Non-pigmented ciliary epithelial cell (primary cell): ENCODE data around the gene CSMD2.

Experiments used
- DNase-seq: peaks from one replicate; pipeline ENCODE4 v3.0.0-alpha.2; 2010; ENCODE audit warnings: low read depth

CSMD2 gene

DNA sequence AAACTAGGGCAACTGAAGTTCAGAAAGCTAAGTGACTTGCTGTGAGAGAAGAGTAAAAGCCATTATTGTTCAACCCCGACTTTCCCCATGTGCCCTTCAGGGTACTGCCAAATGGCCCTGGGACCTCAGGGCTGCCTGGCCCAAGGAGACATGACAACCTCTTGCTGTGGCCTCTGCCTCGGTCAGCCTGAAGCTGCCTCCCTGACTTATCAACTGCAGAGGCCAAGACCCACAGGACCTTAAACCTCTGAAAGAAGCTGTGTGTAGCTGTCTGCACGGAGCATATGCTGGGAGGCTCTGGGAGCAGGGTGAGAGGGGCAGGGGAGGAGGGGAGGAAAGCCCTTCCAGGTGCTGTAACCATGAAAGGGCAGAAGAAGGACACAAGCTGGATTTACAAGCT, 265.3 kb downstream of the CSMD2 start:
- DNase-seq: no peak

DNA sequence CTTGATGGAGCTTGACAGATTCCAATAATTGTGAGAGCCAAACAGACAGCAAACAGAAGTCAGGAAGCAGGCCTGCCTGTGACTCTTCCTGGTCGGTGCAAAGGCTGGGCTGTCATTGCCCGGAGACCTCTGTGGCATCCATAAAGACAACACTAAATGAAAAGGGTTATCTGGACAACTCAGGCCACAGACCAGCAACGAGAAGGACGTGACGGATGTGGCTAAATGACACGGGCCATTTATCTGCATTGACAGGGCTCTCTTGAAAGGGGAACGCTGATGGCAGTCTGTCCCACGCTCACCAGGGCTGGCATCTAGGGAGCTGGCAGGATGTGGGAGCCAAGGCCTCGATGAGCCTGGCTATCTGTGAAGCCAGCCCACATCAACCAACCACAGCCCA, 266.1 kb downstream of the CSMD2 start:
- no peak for DNase-seq

DNA sequence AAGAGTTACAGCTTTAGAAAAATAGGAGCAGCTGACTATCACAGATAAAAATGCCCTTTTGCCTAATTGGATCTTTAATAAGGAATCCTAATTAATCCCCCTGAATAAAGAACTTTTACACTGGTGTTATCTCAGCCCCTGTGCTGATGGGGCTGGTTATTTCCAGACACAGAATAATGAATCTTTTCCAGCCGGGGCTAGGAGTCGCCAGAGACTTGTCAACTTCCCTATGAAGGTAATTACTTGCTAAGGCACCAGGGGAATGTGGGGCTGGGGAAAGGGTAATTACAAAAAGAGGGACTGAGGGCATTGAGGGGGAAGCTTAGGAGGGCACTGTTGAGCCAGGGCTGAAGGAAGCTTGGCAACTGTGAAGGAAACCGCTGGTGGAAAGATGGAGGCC, 266.6 kb downstream of the CSMD2 start:
- no peak for DNase-seq

DNA sequence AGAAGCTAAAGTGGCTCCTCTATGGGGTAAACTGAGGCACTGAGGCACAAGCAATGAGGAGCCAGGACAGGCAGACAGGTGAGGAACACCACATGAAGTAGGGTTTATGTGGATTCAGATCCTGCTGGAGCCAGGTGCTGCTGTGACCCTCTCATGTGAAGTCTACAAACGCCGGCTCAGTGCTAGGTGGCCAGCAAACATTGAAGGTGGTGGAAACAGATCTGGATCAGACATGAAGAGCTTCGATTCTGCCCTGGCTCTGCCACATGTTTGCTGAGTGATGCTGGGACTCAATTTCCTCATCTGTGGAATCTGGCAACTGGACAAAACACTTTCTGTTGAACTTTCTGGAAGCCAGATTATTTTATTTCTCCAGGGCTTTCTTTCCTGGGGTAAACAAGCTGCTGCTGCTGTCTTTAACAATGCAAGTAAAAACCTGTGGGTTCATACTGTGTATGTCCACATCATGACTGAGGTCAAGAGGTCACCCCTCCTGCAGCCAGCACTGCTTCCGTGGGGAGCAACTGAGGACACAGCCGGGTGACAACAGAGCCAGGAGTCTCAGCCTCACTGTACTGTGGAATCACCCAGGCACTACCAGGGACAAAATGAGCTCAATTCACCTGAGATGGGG, 267.8 kb downstream of the CSMD2 start:
- no peak for DNase-seq

- DNase-seq: no peak
Observed at GRCh38 chr1:33895976-33896375, 269.1 kb downstream of the CSMD2 start.

GRCh38 chr1:33895396-33895795, 269.6 kb downstream of the CSMD2 start:
- DNase-seq: no peak

GRCh38 chr1:33893147-33893830, 271.7 kb downstream of the CSMD2 start:
- DNase-seq: no peak

DNA sequence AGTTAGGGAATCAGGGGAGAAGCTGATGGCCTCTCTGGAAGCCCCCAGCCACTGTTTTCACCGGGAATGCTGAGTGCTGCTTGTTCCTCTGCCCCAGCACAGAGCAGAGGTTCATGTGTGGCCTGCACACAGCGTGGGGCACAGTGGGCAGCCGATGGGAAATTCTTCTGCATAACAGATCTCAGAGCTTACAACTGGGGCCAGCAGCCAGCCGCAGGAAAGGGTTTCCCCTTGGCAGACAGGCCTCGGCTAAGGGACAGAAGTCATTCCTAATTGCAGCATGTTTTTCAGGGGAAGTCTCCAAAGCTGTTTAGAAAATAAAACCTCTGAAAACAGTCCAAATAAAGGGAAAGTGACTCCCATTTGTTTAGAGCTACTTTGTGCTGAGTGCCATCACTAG, 278.5 kb downstream of the CSMD2 start:
- no peak for DNase-seq

- no peak for DNase-seq
Observed at GRCh38 chr1:33880305-33880704, 284.7 kb downstream of the CSMD2 start.

DNA sequence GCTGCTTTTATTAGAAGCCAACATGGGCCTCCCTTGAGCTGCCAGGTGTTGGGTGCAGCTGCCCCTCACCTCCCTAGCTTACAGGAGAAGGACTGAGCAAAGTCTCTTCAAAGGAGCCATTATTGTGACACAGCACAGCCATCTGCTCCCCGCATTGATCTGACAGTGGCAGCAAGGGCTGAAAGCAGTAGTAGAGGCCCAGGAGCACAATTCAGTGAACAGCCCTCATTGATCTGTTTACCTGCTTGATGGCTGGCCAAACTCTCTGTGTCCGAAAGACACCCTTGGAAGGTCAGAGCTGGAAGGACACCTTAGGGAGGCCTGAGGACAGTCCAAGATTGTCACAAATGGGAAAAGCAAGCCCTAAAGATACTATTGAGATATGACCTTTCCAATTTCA, 286.6 kb downstream of the CSMD2 start:
- no peak for DNase-seq

DNA sequence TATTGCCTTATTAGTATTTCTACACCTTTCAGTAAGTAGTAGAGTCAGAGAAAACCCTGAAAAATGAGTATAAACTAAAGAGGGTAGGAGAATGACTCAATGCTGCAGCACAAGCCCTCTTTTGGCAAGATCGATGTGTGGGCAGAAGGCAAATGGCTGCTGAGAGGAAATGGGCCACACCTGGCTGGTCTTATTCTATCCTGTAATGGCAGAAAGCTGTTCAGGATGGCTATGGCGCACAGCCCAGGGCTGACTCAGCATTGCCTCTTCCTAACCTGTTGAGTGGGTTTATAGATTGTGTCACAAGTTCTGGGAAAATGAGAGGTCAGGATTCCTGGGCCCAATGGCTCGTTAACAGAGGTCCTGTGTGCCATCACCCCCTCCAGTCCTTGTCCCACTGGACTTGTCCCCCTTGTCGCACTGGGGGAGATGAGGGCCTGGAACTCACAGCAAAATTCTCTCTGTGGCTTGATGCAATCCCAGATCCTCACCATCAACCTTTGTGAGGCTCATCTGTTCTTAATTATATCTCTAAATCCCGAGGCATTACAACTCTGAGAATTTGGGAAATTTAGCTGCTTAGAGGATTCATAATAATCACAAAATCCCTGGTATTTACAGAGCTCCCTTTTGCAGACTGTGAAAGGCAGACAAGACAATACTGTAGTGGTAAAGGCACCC, 287.9 kb downstream of the CSMD2 start:
- DNase-seq: no peak

- no peak for DNase-seq
Observed at GRCh38 chr1:33875862-33876261, 289.2 kb downstream of the CSMD2 start.

- DNase-seq: no peak
Observed at GRCh38 chr1:33874636-33875035, 290.4 kb downstream of the CSMD2 start.

- no peak for DNase-seq
Observed at GRCh38 chr1:33872683-33873082, 292.3 kb downstream of the CSMD2 start.

DNA sequence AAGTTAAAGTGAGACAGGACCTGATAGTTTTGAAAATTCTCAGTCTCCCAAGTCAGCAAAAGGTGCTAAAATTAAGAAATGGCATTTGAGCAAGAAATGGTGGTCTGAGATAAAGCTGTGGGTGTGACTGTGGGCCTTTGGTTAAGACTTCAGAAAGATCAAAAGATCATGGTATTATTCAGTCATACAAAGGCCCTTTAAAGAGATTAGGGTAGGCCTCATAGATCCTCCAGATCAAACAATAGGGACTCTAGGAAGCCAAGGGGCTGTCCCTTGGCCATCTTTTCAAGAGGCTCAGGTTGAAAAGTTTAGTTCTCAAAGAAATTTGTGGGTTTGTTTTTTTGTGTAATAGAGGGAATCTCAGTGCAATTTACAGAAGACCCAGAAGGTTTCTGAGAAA, 292.8 kb downstream of the CSMD2 start:
- DNase-seq: no peak

- no peak for DNase-seq
Observed at GRCh38 chr1:33867684-33868083, 297.3 kb downstream of the CSMD2 start.

DNA sequence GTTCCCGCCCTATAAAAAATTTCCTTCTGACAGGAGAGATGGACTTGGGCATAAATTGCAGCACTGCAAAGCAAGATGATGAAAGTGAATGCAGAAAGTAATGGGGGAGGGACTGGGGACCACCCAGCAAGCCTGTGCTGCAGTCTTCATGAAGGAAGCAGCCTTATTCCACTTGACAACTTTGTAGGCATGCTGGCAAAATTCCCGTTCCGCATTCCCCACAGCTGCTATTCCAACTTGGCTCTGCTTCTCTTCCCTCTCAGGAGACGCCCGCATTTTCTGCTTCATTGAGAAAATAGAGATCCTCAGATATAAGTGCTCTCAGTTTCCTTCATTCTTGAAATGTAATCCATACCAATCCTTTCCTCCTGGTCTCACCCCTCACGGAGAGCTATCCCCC, 298.7 kb downstream of the CSMD2 start:
- DNase-seq: no peak

GRCh38 chr1:33864460-33865389, 300.3 kb downstream of the CSMD2 start:
- DNase-seq: no peak

- no peak for DNase-seq
Observed at GRCh38 chr1:33863779-33864178, 301.3 kb downstream of the CSMD2 start, which contains the start of gene HMGB4. Gene HMGB4, plus strand, starts transcription at chr1:33864079. Its CDS starts 113 bp downstream, at chr1:33864192.

GRCh38 chr1:33860671-33861070, 304.4 kb downstream of the CSMD2 start:
- no peak for DNase-seq

DNA sequence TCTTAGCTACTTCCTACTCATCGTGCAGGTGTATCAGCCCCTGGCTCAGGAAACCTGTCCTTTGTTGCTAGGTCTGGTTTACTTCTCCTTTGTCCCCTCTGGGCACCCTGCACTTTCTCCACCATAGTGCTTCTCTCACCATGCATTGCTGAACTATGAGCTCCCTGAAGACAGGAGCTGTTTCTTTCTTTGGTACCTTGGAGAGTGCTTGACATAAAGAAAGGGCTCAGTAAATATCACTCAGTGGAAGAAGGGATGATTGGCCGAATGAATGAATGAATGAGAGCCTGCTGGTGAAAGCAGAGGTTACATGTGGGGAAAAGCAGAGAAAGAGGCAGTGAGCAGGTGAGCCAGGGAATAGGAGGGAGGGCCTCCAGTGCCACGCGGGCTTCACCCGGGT, 310.9 kb downstream of the CSMD2 start:
- no peak for DNase-seq

DNA sequence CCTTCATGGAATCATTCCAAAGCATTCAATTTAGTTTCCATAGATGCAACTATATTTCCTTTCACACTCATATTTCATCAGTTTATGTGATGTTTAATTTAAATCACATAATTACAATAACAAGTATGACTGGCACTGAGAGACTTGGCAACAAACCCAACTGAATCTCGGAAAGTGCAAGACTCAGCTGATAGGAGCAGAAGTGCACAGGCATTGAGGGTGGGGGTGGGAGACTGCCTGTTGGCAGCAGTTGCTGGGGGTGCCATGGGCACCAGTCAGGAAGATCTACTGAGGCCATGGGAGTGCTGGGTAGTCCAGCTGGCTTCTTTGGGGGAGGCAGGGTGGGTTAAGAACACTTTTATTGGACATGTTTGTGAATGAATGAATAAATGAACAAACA, 311.6 kb downstream of the CSMD2 start:
- DNase-seq: no peak
